ENCODE results near the gene GRIK5.

GRIK5 gene

GRCh38 chr19:42078058-42078457 lies 8.1 kb upstream of the GRIK5 start (continued):
- 0 out of 2 replicates have a peak, but pooled peaks have one; percentile 26 for TF ChIP-seq ZBTB10 (tag by site-specific recombination; IDR thresholded peaks at IDR 0.05)
- 0 out of 2 replicates have a peak, but pooled peaks have one; percentile 15 for TF ChIP-seq KLF7 (tag by site-specific recombination; IDR thresholded peaks at IDR 0.05; ENCODE audit: borderline replicate concordance)
- TF ChIP-seq ZNF221 (tag by site-specific recombination; IDR thresholded peaks at IDR 0.05; ENCODE audit: borderline replicate concordance): no peak

- Histone ChIP-seq H3K9me3 (ENCODE audit: control insufficient read depth, insufficient read depth, low read depth, low read length) (no peaks in the 10 kb centered on the region), H3K36me3 (ENCODE audit: control insufficient read depth in 2 of 2, insufficient read depth in 1 of 2, low read length in 2 of 2) (peaks cover 35 to 36% of the 10 kb centered on the region in 2 experiments), H3K27ac (ENCODE audit: extremely low read depth, low read depth, low read length) (peak overlapping the region; percentile 98), H3K4me1 (ENCODE audit: control insufficient read depth, insufficient read depth, low read length) (peaks cover 11% of the 10 kb centered on the region), H3K4me3 (ENCODE audit: low read depth, low read length) (peak overlapping the region; percentile 75)
- CTCF ChIA-PET: interaction anchor here (0.6 to 1.5 kb wide), 8 partner anchors 15 to 1792 kb away, joined by 3 to 6 read pairs (median 4); no protein-coding TSS in a partner anchor
- POLR2A ChIA-PET: interaction anchor here (0.6 to 1.8 kb wide), 25 partner anchors 8 to 347 kb away, joined by 3 to 9 read pairs (median 4); partner anchors contain the start of genes RABAC1 and RPS19
- TF ChIP-seq ZNF623 (tag by site-specific recombination; IDR thresholded peaks at IDR 0.05) (no peak), HOXD13 (CRISPR knock-in tag; IDR thresholded peaks at IDR 0.05; ENCODE audit: borderline replicate concordance) (no peak), ZNF398 (tag by site-specific recombination; IDR thresholded peaks at IDR 0.05) (no peak), HIC1 (tag by site-specific recombination; IDR thresholded peaks at IDR 0.05) (no peak), ZNF792 (tag by site-specific recombination; IDR thresholded peaks at IDR 0.05) (no peak), ZEB2 (tag by site-specific recombination; IDR thresholded peaks at IDR 0.05) (no peak), ZNF560 (tag by site-specific recombination; IDR thresholded peaks at IDR 0.05; ENCODE audit: borderline replicate concordance) (no peak), SP3 (tag by site-specific recombination; IDR thresholded peaks at IDR 0.05) (no peak), ZNF335 (tag by site-specific recombination; conservative IDR thresholded peaks at IDR 0.05) (peak; percentile 75), ZBTB48 (tag by site-specific recombination; IDR thresholded peaks at IDR 0.05) (0 out of 2 replicates have a peak, but pooled peaks have one; percentile 36), ZNF529 (tag by site-specific recombination; IDR thresholded peaks at IDR 0.05; ENCODE audit: insufficient replicate concordance) (no peak), ZNF18 (tag by site-specific recombination; IDR thresholded peaks at IDR 0.05) (peak; percentile 63; the same call in 1 of the 2 replicates), ZNF473 (tag by site-specific recombination; IDR thresholded peaks at IDR 0.05) (no peak), ZSCAN16 (tag by site-specific recombination; IDR thresholded peaks at IDR 0.05) (no peak), ZBTB10 (tag by site-specific recombination; IDR thresholded peaks at IDR 0.05) (no peak; the same call in 1 of the 2 replicates), ZBTB17 (tag by site-specific recombination; IDR thresholded peaks at IDR 0.05) (no peak), ZNF16 (tag by site-specific recombination; IDR thresholded peaks at IDR 0.05; ENCODE audit: low read depth) (no peak), ZNF521 (tag by site-specific recombination; IDR thresholded peaks at IDR 0.05) (no peak), ZNF561 (tag by site-specific recombination; IDR thresholded peaks at IDR 0.05; ENCODE audit: borderline replicate concordance) (0 out of 2 replicates have a peak, but pooled peaks have one; percentile 13), PATZ1 (tag by site-specific recombination; IDR thresholded peaks at IDR 0.05) (0 out of 2 replicates have a peak, but pooled peaks have one; percentile 19)
Measured at GRCh38 chr19:42076380-42076944, 6.5 kb upstream of the GRIK5 start.
